ENCODE results near the gene TUBB. TPM values are rescaled to one million over a fixed set of nuclear protein-coding genes. Genes with fewer than 3 reads are reported as not detected.

The TUBB gene
- total and polyA plus RNA-seq, 9 of the 15 experiments (the other 6 are each of a cell fraction or from before 2014, with no cell fraction given): 971 to 2,870 (median 1,478) TPM

DNA sequence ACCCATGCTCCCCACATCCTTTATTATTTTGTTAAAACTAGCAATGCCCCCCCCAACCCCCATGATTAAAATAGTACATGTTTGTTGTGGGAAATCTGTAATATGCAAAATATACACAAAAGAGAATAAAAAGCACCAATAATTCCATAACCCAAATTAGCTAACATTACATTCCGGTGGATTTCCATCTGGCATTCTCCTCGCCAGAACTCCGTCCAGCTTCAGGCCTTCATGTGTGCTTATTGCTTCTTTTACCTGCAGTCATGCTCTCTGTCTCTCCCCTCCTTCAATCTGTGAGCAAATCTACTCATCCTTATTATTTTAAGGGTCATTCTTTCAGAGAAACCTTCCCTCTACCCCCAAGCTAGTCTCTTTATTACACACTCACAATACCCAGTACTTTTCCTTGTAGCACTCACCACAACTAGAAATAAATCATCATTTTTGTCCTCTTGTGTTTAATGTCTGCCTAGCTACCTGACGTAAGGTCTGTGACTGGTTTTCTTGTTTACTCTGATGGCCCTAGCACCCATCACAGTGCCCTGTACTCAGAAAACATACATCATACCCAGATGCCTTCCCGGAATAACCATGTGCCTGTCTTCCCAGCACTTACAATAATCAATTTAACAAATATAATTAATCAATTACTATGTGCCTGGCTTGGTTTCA is 49.8 kb downstream of the TUBB start (continued):
- TF ChIP-seq, protein P1, sequence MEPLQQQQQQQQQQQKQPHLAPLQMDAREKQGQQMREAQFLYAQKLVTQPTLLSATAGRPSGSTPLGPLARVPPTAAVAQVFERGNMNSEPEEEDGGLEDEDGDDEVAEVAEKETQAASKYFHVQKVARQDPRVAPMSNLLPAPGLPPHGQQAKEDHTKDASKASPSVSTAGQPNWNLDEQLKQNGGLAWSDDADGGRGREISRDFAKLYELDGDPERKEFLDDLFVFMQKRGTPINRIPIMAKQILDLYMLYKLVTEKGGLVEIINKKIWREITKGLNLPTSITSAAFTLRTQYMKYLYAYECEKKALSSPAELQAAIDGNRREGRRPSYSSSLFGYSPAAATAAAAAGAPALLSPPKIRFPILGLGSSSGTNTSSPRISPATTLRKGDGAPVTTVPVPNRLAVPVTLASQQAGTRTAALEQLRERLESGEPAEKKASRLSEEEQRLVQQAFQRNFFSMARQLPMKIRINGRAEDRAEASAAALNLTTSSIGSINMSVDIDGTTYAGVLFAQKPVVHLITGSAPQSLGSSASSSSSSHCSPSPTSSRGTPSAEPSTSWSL (CRISPR knock-in tag; IDR thresholded peaks at IDR 0.05; ENCODE audit: borderline replicate concordance): no peak
- TF ChIP-seq DIDO1 (tag; IDR thresholded peaks at IDR 0.05; ENCODE audit: low read depth): no peak
- TF ChIP-seq KAT2B (IDR thresholded peaks at IDR 0.05; ENCODE audit: low read depth, low read length): no peak
- no peak for TF ChIP-seq HMG20B (CRISPR knock-in tag; IDR thresholded peaks at IDR 0.05)
- no peak for TF ChIP-seq ZNF324 (CRISPR knock-in tag; IDR thresholded peaks at IDR 0.05)
- TF ChIP-seq, protein P2, sequence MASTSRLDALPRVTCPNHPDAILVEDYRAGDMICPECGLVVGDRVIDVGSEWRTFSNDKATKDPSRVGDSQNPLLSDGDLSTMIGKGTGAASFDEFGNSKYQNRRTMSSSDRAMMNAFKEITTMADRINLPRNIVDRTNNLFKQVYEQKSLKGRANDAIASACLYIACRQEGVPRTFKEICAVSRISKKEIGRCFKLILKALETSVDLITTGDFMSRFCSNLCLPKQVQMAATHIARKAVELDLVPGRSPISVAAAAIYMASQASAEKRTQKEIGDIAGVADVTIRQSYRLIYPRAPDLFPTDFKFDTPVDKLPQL (IDR thresholded peaks at IDR 0.05; ENCODE audit: extremely low read depth, insufficient read length): no peak
- TF ChIP-seq TAL1 (IDR thresholded peaks at IDR 0.05): no peak
- TF ChIP-seq, protein P3, sequence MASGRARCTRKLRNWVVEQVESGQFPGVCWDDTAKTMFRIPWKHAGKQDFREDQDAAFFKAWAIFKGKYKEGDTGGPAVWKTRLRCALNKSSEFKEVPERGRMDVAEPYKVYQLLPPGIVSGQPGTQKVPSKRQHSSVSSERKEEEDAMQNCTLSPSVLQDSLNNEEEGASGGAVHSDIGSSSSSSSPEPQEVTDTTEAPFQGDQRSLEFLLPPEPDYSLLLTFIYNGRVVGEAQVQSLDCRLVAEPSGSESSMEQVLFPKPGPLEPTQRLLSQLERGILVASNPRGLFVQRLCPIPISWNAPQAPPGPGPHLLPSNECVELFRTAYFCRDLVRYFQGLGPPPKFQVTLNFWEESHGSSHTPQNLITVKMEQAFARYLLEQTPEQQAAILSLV (tag; IDR thresholded peaks at IDR 0.05): no peak
- TF ChIP-seq PRPF4 (IDR thresholded peaks at IDR 0.05; ENCODE audit: insufficient read depth, low read depth, low read length, poor library complexity, severe bottlenecking): no peak
- 0 out of 2 replicates have a peak, but pooled peaks have one; percentile 8 for TF ChIP-seq SMARCA4 (IDR thresholded peaks at IDR 0.05)
- TF ChIP-seq SAP30 (IDR thresholded peaks at IDR 0.05; ENCODE audit: borderline replicate concordance, insufficient read depth, low read depth, low read length, poor library complexity, severe bottlenecking): no peak
- TF ChIP-seq, protein P4, sequence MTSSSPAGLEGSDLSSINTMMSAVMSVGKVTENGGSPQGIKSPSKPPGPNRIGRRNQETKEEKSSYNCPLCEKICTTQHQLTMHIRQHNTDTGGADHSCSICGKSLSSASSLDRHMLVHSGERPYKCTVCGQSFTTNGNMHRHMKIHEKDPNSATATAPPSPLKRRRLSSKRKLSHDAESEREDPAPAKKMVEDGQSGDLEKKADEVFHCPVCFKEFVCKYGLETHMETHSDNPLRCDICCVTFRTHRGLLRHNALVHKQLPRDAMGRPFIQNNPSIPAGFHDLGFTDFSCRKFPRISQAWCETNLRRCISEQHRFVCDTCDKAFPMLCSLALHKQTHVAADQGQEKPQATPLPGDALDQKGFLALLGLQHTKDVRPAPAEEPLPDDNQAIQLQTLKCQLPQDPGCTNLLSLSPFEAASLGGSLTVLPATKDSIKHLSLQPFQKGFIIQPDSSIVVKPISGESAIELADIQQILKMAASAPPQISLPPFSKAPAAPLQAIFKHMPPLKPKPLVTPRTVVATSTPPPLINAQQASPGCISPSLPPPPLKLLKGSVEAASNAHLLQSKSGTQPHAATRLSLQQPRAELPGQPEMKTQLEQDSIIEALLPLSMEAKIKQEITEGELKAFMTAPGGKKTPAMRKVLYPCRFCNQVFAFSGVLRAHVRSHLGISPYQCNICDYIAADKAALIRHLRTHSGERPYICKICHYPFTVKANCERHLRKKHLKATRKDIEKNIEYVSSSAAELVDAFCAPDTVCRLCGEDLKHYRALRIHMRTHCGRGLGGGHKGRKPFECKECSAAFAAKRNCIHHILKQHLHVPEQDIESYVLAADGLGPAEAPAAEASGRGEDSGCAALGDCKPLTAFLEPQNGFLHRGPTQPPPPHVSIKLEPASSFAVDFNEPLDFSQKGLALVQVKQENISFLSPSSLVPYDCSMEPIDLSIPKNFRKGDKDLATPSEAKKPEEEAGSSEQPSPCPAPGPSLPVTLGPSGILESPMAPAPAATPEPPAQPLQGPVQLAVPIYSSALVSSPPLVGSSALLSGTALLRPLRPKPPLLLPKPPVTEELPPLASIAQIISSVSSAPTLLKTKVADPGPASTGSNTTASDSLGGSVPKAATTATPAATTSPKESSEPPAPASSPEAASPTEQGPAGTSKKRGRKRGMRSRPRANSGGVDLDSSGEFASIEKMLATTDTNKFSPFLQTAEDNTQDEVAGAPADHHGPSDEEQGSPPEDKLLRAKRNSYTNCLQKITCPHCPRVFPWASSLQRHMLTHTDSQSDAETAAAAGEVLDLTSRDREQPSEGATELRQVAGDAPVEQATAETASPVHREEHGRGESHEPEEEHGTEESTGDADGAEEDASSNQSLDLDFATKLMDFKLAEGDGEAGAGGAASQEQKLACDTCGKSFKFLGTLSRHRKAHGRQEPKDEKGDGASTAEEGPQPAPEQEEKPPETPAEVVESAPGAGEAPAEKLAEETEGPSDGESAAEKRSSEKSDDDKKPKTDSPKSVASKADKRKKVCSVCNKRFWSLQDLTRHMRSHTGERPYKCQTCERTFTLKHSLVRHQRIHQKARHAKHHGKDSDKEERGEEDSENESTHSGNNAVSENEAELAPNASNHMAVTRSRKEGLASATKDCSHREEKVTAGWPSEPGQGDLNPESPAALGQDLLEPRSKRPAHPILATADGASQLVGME (CRISPR knock-in tag; IDR thresholded peaks at IDR 0.05): no peak
- TF ChIP-seq RFX1 (IDR thresholded peaks at IDR 0.05): no peak
- TF ChIP-seq ZNF23 (CRISPR knock-in tag; IDR thresholded peaks at IDR 0.05): no peak
- TF ChIP-seq, protein P5, sequence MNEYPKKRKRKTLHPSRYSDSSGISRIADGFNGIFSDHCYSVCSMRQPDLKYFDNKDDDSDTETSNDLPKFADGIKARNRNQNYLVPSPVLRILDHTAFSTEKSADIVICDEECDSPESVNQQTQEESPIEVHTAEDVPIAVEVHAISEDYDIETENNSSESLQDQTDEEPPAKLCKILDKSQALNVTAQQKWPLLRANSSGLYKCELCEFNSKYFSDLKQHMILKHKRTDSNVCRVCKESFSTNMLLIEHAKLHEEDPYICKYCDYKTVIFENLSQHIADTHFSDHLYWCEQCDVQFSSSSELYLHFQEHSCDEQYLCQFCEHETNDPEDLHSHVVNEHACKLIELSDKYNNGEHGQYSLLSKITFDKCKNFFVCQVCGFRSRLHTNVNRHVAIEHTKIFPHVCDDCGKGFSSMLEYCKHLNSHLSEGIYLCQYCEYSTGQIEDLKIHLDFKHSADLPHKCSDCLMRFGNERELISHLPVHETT (CRISPR knock-in tag; conservative IDR thresholded peaks at IDR 0.05 in 1 of 2, IDR thresholded peaks at IDR 0.05 in 1 of 2): no peak; a peak in 1 of 4 replicates

All from K562 (cell line).